ENCODE results near the gene FAM167B. TPM values are rescaled to one million over a fixed set of nuclear protein-coding genes. Genes with fewer than 3 reads are reported as not detected.

FAM167B gene
- total RNA-seq, 1 experiment from 2014 or later = 1.3 TPM

DNA sequence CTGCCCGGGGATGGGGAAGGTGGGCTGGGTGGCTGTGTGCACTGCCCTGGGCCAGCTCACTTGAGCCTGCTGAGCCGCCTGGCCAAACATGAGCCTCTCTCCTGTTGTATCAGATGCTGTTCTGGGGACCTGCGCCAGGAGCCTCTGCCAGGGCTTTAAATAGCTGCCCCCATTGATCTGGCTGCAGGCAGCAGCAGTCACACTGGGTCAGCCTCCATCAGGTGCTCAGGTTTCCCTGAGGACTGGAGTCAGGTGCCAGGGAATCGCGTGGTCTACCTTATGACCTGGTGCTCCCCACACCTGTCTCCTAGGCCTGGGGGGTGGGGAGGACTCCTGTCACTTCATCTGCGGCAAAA, 47.3 kb upstream of the FAM167B start:
- Histone ChIP-seq H3K9me2 (replicated peaks; ENCODE audit: low read length) (no peaks in the 10 kb centered on the region), H3K27me3 (ENCODE audit: low read length) (no peaks in the 10 kb centered on the region), H3K4me1 (ENCODE audit: insufficient read depth, low read length) (peaks cover 20% of the 10 kb centered on the region), H3K4me3 (ENCODE audit: low read length) (peak overlapping the region; percentile 67; the same call in 1 of the 2 replicates), H3K27ac (ENCODE audit: low read length) (no peak overlapping the region), H3F3A (ENCODE audit: low read length, unreplicated experiment) (no peaks in the 10 kb centered on the region), H3K9ac (ENCODE audit: low read length) (no peak overlapping the region), H4K20me1 (ENCODE audit: low read length) (no peaks in the 10 kb centered on the region), H3K79me2 (ENCODE audit: low read length) (no peaks in the 10 kb centered on the region), H3K4me2 (ENCODE audit: low read length) (peak overlapping the region; percentile 85), H3K9me3 (ENCODE audit: low read length) (no peaks in the 10 kb centered on the region), H2AFZ (ENCODE audit: low read length) (no peak overlapping the region), H3K36me3 (ENCODE audit: low read depth, low read length) (peaks cover 24% of the 10 kb centered on the region; the same call in 1 of the 2 replicates)
- DNase-seq (no peak), ATAC-seq (peak; percentile 5; the same call in 1 of the 2 replicates)
- POLR2A ChIA-PET (ENCODE audit: unreplicated experiment) = no interaction called here
- intact Hi-C loops (cut with micrococcal nuclease) = loop anchor here (2.0 kb wide), 1 partner anchor 19 kb away; no protein-coding TSS in a partner anchor
- CTCF ChIA-PET = interaction anchor here (1.0 kb wide), 1 partner anchor 46 kb away, joined by 3 read pairs; no protein-coding TSS in a partner anchor
- TF ChIP-seq EZH2 (IDR thresholded peaks at IDR 0.05; ENCODE audit: low read length, unreplicated experiment) (no peak), EZH2phosphoT487 (IDR thresholded peaks at IDR 0.05; ENCODE audit: borderline replicate concordance, low read length) (no peak)
- TF ChIP-seq, protein P1, sequence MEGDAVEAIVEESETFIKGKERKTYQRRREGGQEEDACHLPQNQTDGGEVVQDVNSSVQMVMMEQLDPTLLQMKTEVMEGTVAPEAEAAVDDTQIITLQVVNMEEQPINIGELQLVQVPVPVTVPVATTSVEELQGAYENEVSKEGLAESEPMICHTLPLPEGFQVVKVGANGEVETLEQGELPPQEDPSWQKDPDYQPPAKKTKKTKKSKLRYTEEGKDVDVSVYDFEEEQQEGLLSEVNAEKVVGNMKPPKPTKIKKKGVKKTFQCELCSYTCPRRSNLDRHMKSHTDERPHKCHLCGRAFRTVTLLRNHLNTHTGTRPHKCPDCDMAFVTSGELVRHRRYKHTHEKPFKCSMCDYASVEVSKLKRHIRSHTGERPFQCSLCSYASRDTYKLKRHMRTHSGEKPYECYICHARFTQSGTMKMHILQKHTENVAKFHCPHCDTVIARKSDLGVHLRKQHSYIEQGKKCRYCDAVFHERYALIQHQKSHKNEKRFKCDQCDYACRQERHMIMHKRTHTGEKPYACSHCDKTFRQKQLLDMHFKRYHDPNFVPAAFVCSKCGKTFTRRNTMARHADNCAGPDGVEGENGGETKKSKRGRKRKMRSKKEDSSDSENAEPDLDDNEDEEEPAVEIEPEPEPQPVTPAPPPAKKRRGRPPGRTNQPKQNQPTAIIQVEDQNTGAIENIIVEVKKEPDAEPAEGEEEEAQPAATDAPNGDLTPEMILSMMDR (conservative IDR thresholded peaks at IDR 0.05; ENCODE audit: low read depth, low read length) = no peak
- BruUV-seq (replicated peaks) = no TSS peak

DNA sequence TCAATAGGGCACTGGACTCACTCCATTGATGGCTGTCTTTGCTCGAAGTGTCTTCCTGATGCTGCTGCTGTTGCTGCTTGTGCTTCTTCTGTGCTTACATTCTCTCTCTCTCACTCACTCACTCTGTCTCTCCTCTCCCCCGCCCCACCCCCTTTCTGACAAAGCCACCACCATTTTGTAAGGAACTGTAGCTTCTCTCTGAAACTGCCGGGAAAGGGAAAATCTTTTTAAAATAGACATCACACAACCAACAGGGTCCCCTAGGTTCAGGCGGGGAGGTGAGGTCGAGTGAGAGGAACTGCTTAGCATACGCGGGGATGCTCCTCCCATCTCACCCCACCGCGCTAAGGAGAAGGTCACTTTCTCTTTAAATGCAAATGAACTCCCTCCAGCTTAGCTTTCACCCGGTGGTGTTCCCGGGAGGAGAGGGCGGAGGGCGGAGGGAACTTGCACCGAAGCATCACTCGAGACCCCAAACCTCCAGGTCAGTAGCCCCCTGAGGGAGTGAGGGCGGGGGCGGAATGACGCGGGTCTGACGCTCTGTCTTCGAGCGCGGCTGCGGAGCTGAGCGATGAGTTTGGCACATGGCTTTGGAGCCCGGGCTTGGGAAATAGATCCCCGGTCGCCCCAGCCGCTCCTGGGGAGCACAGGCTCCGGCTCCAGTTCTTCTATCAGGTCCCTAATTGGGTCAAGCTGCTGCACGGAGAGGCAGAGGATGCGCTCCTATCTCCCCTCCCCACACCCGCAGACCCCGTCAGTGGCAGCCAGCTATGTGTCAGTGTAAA, 46.6 kb upstream of the FAM167B start, which contains the start of gene CCDC28B:
Gene CCDC28B, plus strand, starts transcription at position 370 of the 785 bp plus-strand sequence. CDS start 1,341 bp downstream, outside the sequence.
- peak within 1 kb of the TSS; percentile 85 for H3K4me2 ChIP-seq (ENCODE audit: low read length)
- H3K27ac ChIP-seq (ENCODE audit: low read length) = no peak within 1 kb of the TSS
- peaks cover 17% of the 10 kb centered on the region; the same call in 1 of the 2 replicates for H3K36me3 ChIP-seq (ENCODE audit: low read depth, low read length)
- no peak for DNase-seq
- H2AFZ ChIP-seq (ENCODE audit: low read length) = peak within 1 kb of the TSS; percentile 92
- H4K20me1 ChIP-seq (ENCODE audit: low read length) = no peaks in the 10 kb centered on the region
- no peaks in the 10 kb centered on the region for H3K27me3 ChIP-seq (ENCODE audit: low read length)
- H3K9me2 ChIP-seq (replicated peaks; ENCODE audit: low read length) = no peaks in the 10 kb centered on the region
- H3K79me2 ChIP-seq (ENCODE audit: low read length) = no peaks in the 10 kb centered on the region
- ChIA-PET CTCF (interaction anchor here (1.0 kb wide), 1 partner anchor 46 kb away, joined by 3 read pairs; no protein-coding TSS in a partner anchor), POLR2A (ENCODE audit: unreplicated experiment) (interaction anchor here (0.6 to 0.7 kb wide), 2 partner anchors 81 to 1119 kb away, joined by 3 read pairs; no protein-coding TSS in a partner anchor)
- TF ChIP-seq, protein P1 (conservative IDR thresholded peaks at IDR 0.05; ENCODE audit: low read depth, low read length) = no peak
- TF ChIP-seq EZH2 (IDR thresholded peaks at IDR 0.05; ENCODE audit: low read length, unreplicated experiment) (no peak), EZH2phosphoT487 (IDR thresholded peaks at IDR 0.05; ENCODE audit: borderline replicate concordance, low read length) (no peak)
- H3K4me3 ChIP-seq (ENCODE audit: low read length) = peak within 1 kb of the TSS; percentile 67
- peaks cover 25% of the 10 kb centered on the region for H3K4me1 ChIP-seq (ENCODE audit: insufficient read depth, low read length)
- intact Hi-C loops (cut with micrococcal nuclease) = loop anchor here (2.0 kb wide), 1 partner anchor 20 kb away; no protein-coding TSS in a partner anchor
- peak within 1 kb of the TSS; percentile 46 for H3K9ac ChIP-seq (ENCODE audit: low read length)
- no peaks in the 10 kb centered on the region for H3K9me3 ChIP-seq (ENCODE audit: low read length)
- ATAC-seq = peak; percentile 42
- no TSS peak for BruUV-seq (replicated peaks)
- no peaks in the 10 kb centered on the region for H3F3A ChIP-seq (ENCODE audit: low read length, unreplicated experiment)
